NT2/D1 (cell line): ENCODE results near the gene ATF3.

ENCODE experiments used
- DNase-seq: peaks from one replicate; pipeline ENCODE4 v3.0.0-alpha.2; 2011; ENCODE audit warnings: low read depth, low spot score
- H3K27me3 ChIP-seq: 2 replicates; pipeline ENCODE4 v1.6.0; 2011; ENCODE audit warnings: mild to moderate bottlenecking; ENCODE audit not compliant: insufficient read length, insufficient read depth
- H3K36me3 ChIP-seq: 2 replicates; pipeline ENCODE4 v1.6.1; 2011; ENCODE audit warnings: mild to moderate bottlenecking, low read length, mixed read lengths; ENCODE audit not compliant: insufficient read depth, insufficient read length
- H3K4me1 ChIP-seq: 2 replicates; pipeline ENCODE4 v1.5.1; 2011; ENCODE audit not compliant: insufficient read depth, insufficient read length
- H3K4me3 ChIP-seq: 2 replicates; pipeline ENCODE4 v1.5.1; 2011; ENCODE audit warnings: low read depth; ENCODE audit not compliant: insufficient read length
- H3K9ac ChIP-seq: 2 replicates; pipeline ENCODE4 v1.6.0; 2011; ENCODE audit warnings: low read depth; ENCODE audit not compliant: insufficient read length
- H3K9me3 ChIP-seq: 2 replicates; pipeline ENCODE4 v1.5.1; 2011; ENCODE audit warnings: mild to moderate bottlenecking, low read length; ENCODE audit not compliant: insufficient read depth
- SUZ12 ChIP-seq: IDR thresholded peaks from 2 replicates; pipeline ENCODE4 v1.6.1; 2011; ENCODE audit not compliant: insufficient read length, insufficient read depth; ENCODE audit errors: extremely low read depth
- YY1 ChIP-seq: IDR thresholded peaks from 2 replicates; pipeline ENCODE4 v1.6.1; 2011; ENCODE audit not compliant: insufficient read length, insufficient read depth
- ZNF274 ChIP-seq: IDR thresholded peaks from 2 replicates; pipeline ENCODE4 v1.6.1; 2011; ENCODE audit warnings: mild to moderate bottlenecking, low read depth, low read length

Gene ATF3

DNA sequence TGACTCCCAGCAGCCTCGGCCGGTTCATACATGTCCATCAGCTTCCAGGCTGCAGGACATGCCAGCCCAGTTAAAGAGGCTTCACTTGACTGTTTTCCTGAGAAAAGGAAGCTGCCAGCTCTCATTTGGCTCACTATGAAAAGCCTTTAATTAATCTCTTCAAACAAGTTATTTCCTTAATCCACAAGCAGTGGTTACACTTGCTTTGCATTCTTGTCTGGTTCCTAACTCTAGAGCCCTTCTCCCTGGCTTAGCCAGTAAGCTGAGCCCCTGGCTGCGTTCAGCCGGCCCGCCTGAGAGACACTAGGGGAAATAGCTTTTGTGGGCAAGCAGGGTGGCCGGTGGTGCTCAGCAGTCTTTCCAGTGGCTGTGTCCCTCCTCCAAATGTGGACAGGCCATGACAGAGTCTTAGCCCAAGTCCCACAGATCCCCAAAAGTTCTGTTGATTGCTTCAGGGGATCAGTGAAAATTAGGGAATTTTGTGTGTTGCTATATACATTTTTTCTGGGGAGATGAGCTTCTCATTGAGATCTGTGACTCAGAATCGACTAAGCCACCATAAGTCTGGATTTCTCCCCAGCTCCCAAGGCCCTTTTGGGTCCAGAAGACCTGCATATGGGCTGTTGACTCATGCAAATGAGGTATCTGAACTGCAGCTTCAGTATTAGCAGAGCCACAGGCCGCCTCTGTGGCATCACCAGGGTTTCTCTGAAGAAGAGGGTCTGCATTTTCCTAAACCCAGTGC, 10.1 kb downstream of the ATF3 start:
- no peaks in the 10 kb centered on the region for H3K27me3 ChIP-seq
- no peak overlapping the region for H3K4me3 ChIP-seq
- TF ChIP-seq SUZ12 (no peak), YY1 (no peak), ZNF274 (no peak)
- DNase-seq: no peak
- peaks cover 79% of the 10 kb centered on the region for H3K36me3 ChIP-seq
- H3K9ac ChIP-seq: no peak overlapping the region
- H3K4me1 ChIP-seq: peaks cover 2% of the 10 kb centered on the region
- no peaks in the 10 kb centered on the region for H3K9me3 ChIP-seq

DNA sequence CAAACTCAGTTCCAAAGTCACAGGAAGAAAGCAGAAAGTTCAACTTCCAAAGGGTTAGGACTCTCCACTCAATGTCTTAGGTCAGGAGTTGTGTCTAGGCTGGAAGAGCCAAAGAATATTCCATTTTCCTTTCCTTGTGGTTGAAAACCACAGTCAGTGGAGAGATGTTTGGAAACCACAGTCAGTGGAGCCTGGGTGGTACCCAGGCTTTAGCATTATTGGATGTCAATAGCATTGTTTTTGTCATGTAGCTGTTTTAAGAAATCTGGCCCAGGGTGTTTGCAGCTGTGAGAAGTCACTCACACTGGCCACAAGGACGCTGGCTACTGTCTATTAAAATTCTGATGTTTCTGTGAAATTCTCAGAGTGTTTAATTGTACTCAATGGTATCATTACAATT, 11.7 kb downstream of the ATF3 start:
- TF ChIP-seq ZNF274 (no peak), SUZ12 (no peak), YY1 (no peak)
- Histone ChIP-seq H3K4me3 (no peak overlapping the region), H3K9ac (no peak overlapping the region), H3K9me3 (no peaks in the 10 kb centered on the region), H3K36me3 (peaks cover 64% of the 10 kb centered on the region), H3K4me1 (no peaks in the 10 kb centered on the region), H3K27me3 (no peaks in the 10 kb centered on the region)
- DNase-seq: no peak

DNA sequence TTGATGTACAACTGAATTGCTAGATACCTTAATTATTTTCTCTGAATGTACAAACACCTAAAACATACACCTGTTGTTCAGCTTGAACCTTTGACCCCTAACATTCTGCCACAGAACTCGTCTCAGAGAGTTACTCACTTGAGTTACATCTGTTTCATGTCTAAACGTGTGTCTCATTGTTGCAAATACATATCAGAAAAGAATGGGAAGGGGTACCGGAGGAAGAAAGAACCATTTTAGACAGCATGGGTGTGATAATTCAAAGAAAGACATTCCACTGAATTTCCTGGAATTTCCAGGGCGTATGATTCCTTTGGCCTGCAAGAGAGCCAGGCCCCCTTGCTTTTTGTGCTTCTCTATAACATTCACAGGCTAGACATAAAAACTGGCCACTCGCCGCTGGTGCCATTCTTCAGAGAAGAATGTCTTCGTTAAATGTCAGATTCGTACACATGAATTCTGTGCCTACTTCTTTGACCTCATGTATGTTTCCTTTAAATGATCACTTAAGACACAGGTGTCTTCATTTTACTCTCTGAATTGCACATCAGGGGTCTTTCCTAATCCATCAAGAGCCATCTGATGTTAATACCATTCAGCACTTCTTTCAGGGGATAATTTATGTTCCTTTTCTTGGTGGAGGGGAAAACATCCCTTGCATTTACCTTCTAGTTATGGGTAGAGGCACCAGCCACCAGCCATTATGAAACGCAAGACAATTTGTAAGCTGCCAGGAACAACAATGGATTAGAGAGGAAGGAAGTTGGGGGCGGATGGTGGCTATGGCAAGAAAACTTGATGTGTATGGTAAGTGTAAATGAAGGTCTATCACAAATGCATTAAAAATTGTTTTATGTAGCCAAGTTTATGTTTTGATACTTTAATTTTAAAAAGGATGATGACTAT, 12.7 kb downstream of the ATF3 start:
- peaks cover 54% of the 10 kb centered on the region for H3K36me3 ChIP-seq
- no peak for DNase-seq

DNA sequence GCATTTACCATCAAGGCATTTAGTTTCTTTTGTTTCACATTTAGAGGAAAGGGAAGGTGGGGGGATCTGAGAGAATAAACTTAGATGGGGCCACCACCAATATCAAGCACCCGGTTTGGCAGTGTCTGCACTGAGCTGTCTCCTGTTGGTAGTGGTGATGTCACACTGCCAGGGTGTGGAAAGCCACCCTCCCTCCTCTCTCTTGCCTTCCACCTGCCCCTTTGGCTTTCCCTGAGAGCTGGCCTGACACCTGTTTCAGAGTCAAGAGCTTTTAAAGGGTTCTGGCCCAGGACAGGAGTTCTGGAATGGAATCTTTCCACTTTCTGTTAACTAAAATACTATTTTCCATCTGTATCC, 13.4 kb downstream of the ATF3 start:
- Histone ChIP-seq H3K9me3 (no peaks in the 10 kb centered on the region), H3K9ac (no peak overlapping the region), H3K36me3 (peaks cover 47% of the 10 kb centered on the region), H3K4me3 (no peak overlapping the region), H3K27me3 (no peaks in the 10 kb centered on the region), H3K4me1 (peaks cover 3% of the 10 kb centered on the region)
- no peak for DNase-seq
- no peak for TF ChIP-seq YY1
- TF ChIP-seq ZNF274: no peak
- no peak for TF ChIP-seq SUZ12

More for the DNA sequence above, 12.7 kb downstream of the ATF3 start:
- Histone ChIP-seq H3K4me1 (peaks cover 3% of the 10 kb centered on the region), H3K9me3 (no peaks in the 10 kb centered on the region), H3K9ac (no peak overlapping the region), H3K27me3 (no peaks in the 10 kb centered on the region), H3K4me3 (no peak overlapping the region)
- TF ChIP-seq ZNF274 (no peak), SUZ12 (no peak), YY1 (no peak)

DNA sequence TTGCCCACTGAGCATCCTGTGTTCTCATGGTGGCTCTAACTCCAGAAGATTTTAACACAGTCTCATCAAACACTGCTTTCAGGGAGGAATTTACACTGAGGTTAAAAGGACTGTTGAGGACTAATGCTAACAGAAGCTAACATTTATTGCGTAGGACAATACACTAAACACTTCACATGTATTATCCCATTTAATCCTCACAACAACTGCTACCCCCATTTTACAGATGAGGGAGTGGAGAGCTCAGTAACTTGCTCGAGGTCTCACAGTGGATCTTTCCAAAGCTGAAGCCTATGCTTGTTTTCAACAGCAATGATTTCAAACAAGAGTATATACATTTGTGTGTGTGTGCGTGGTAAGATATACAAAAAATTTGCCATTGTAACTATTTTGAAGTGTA, 13.9 kb downstream of the ATF3 start:
- Histone ChIP-seq H3K9ac (no peak overlapping the region), H3K4me1 (peaks cover 3% of the 10 kb centered on the region), H3K9me3 (no peaks in the 10 kb centered on the region), H3K4me3 (no peak overlapping the region), H3K27me3 (no peaks in the 10 kb centered on the region), H3K36me3 (peaks cover 42% of the 10 kb centered on the region)
- TF ChIP-seq YY1 (no peak), ZNF274 (no peak), SUZ12 (no peak)
- no peak for DNase-seq

DNA sequence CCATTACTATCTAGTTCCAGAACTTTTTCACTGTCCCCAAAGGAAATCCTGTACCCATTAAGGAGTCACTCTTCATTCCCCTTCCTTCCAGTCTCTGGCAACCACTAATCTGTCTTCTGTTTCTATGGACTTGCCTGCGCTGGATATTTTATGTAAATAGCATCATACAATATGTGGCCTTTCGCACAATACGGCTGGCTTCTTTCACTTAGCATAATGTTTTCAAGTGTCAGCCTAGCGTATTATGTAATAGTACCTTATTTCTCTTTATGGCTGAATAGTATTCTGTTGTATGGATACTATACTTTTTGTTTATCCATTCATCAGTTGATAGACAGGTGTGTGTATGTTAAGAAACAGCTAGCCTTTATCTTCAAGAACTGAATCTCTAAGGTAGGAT, 14.3 kb downstream of the ATF3 start:
- H3K4me3 ChIP-seq: no peak overlapping the region
- peaks cover 3% of the 10 kb centered on the region for H3K4me1 ChIP-seq
- no peaks in the 10 kb centered on the region for H3K9me3 ChIP-seq
- H3K27me3 ChIP-seq: no peaks in the 10 kb centered on the region
- TF ChIP-seq SUZ12: no peak
- no peak for TF ChIP-seq YY1
- TF ChIP-seq ZNF274: no peak
- no peak overlapping the region for H3K9ac ChIP-seq
- peaks cover 38% of the 10 kb centered on the region for H3K36me3 ChIP-seq
- no peak for DNase-seq

DNA sequence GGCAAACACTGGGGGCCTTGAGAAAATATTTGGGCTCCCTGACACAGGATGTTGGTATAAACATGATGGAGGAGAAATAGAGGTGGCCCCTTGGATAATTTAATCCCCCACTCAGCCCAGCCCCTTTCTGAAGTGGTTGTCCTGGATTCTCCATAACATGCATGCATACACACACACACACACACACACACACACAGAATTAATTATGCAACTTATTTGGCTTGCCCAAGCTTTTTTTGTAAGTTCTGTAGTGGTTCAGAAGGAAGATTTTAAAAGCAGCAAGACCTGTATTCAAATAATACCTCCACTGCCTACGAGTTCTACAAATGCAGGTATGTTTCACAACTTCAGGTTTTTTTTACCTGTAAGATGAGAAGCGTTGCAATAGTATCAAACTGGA, 15.0 kb downstream of the ATF3 start:
- no peak overlapping the region for H3K9ac ChIP-seq
- H3K36me3 ChIP-seq: peaks cover 31% of the 10 kb centered on the region
- H3K4me3 ChIP-seq: no peak overlapping the region
- TF ChIP-seq ZNF274: no peak
- TF ChIP-seq SUZ12: no peak
- H3K4me1 ChIP-seq: peaks cover 3% of the 10 kb centered on the region
- no peak for DNase-seq
- H3K9me3 ChIP-seq: no peaks in the 10 kb centered on the region
- no peaks in the 10 kb centered on the region for H3K27me3 ChIP-seq
